ENCODE data around the gene LPAR6.

Gene LPAR6

DNA sequence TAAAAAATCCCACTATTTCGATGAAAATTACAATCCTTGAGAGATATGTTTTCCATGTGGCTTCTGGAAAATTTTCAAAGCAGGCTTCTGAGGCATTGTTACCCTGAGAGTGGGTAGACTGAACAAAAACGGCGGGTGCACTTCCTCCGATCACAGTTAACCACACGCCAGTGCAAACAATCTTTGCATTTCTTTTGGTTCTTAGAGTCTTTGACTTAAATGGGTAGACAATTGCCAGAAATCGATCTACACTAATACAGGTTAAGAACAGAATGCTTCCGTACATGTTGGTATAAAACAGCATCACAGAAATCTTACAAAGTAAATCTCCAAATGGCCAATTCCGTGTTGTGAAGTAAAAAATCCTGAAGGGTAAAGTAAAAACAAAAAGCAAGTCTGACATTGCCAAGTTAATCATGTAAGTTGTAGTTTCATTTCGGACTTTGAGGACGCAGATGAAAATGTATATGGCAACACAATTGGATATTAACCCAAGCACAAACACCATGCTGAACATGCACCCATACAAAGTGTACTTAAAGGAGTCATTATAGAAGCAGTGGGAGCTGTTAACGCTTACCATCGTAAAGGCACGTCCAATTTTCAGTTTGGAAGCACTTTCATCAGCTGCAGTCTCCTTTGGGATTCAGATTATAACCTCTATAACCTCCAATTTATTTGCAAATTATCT, 927 bp downstream of the LPAR6 start:
- peak; percentile 60 for DNase-seq

DNA sequence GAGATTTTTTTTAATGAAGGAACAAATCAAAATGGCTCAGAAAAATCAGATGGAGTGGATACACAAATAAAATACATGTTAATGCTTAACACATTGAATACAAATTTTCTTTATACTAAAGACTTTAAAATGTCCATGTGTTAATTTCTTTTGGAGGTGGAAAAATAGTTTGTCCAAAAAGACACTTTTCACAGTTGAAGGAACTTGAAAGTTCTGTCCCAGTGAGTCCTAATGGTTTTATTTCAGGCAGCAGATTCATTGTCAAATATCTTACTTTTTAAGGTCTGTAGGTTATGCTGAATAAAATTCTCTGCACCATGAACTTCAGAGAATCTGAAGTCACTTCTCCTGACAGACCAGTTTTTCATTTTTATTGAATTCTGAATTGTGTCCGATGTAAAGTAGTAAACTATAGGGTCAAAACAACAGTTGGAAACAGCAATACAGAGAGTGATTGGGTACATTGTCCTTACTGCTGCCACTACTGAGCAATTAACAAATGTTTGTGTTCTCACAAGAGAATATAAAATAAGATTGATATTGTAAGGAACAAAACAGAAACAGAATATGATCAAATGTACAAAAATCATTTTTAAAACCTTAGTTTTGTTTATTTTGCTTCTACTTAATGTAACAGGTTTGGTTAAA, 1.6 kb downstream of the LPAR6 start:
- DNase-seq: no peak

DNA sequence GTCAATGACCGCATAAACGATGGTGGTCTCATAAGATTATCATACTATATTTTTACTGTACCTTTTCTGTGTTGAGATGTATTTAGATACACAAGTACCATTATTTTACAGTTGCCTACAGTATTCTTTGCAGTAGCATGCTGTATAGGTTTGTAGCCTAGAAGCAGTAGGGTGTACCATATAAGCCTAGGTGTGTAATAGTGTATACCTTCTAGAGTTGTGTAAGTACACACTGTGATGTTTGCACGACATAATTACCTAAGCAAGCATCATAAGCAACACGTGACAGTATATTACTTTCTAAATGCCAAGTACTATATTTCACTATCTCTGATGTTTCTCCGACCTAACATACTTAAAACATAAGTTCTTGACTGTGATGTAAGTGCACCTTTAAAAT, 2.7 kb downstream of the LPAR6 start:
- peak; percentile 58 for DNase-seq

DNA sequence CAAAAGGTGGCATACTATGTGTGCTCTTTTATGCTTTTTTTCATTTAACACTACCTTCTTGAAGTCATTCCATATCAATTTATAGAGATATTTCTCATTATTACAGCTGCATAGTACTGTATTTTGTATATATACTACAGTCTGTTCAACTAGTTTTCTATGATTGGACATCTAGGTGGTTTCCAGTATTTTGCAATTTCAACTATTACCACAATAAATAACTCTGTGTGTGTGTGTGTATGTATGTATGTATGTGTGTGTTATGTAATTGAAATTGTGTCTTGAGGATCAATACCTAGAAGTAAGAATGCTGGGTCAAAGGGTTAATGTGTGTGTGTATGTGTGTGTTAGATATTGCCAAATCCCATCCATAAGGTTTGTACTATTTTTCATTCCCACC, 7.0 kb downstream of the LPAR6 start:
- DNase-seq: peak; percentile 53

DNA sequence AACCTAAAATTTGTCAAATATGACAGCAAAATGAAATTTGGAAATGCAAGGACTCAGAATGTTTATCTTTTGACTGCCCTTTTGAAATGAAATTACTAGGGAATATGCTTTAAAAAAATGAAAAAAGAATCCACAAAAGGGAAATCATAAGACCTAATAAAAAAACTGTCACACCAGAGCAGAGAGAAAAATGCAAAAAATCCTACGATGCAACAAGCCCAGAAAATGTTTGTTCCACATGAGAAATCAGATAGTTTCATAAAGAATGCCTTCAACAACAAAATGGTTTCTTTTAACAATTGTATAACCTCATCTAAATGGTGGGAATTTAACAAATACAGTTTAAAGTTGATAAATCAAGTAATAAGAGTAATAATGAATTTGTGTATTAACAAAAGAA, 8.0 kb downstream of the LPAR6 start:
- DNase-seq: no peak

DNA sequence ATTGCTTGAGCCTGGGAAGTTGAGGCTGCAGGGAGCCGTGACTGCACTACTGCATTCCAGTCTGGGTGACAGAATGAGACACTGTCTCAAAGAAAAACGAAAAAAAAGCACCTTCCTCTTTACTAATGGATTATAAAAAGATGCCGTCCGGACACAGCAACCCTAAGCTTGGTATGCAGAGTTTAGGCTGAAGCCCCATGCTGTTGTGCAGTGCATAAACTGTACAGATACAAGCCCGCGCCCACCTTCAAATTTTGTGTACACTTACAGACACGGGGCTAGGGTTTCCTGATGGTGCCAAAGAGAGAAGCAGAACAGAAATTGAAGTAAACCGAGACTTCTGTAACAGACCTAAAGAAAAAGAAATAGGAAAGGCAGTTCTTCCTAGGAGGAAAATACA, 9.0 kb downstream of the LPAR6 start:
- no peak for DNase-seq

DNA sequence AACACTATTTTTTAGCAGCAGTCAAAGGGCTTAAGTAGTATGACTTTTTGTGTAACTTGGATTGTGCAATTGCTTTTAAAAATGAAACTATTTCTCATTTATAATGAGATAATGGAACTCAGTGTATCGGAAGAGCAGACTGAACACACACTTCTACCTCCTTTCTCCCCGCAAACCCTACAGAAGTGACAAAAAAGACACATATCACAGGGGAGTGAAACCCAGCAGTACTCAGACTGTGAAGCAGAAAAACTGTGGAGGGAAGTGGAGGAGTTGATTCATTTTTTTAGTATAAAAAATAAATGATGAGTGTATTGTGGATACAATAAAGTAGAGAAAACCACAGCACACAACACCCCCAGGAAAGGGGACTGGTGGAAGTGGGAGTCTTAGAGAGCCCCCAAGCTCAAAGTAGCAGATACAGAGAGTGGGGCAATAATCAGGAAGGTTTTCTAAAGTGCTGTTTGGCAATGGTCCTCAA, 9.7 kb downstream of the LPAR6 start:
- peak; percentile 66 for DNase-seq

DNA sequence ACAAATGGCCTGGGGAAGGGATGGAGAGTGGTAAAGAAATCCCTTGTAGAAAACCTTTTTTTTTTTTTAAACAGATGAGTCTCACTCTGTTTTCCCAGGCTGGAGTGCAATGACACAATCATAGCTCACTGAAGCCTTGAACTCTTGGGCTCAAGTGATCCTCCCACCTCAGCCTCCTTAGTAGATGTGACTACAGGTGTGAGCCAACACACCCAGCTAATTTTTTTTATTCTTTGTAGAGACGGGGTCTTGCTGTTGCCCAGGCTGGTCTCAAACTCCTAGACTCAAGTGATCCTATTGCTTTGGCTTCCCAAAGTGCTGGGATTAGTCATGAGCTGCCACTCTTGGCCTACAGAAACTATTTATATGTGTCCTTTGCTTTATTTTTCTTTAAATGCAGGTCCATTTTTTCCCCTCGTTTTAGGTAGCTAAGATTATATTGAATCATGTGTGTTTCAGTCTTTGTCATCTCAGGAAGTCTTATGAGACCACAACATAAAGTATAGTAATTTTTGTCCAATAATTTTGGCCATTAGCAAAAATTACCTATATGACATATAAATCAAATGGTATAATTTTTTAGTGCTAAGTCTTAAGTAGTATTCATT, 10.5 kb downstream of the LPAR6 start:
- DNase-seq: no peak

DNA sequence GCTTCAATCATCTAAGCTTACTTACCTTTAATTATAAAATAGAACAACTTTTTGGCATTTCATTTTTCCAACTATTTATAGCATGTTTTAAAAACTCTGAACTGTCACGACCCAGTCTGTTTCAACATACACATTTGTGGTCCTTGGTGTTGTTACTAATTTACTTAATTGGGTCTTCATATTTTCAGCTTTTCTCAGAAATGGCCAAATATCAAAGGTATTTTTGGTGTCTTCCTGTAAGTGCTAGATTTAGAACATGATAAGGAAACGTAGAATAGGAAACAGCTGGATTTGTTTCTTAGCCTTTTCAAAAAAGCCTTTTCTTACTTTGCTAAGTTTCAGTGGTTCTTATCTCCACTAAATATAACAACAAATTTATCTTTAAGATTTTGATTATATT, 11.4 kb downstream of the LPAR6 start:
- peak; percentile 71 for DNase-seq

DNA sequence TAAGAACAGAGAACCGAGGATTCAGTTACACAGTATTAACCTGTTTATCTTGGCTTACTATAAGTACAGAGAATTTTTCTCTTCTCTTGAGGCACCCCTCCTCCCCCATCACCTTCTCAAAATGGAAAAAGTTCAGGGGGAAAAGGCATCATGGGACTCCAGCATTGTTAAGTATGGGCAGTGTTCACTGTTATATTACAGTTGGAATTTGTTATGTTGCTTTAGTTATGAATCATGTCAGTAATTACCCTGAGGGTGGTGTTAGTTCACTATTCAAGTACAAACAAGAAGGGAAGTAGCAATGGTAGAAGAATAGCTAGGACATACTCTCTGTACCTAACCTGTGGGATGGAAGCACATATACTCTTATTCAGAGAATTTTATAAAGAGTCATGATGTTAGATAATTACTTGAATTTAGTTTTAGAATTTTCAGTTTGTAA, 12.0 kb downstream of the LPAR6 start:
- DNase-seq: peak; percentile 56

DNA sequence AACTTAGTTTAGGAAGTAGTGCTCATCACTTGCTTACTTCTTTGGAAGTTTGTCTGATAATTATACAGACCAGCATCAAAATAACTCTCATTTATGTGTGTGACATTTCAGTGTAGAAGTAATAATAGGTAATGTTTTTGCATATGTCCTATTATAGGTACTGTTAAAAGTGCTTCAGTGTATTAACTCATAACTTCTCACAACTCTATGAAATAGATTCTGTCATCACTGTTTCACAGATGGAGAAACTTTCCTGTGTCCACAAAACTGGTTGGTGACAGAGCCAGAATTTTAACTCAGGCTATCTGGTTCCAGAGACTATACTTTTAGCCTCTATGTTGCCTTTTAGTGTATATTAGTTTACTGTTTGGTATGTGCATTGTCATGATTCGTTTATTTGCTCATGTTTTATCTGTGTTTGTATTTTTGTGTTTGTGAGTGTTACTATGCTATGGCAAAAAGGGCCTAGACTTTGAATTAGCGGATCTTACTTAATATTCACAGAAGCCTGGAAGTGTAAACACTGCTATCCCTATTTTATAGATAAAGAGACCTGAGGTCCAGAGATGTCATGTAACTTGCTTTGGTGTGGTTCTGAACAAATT, 12.7 kb downstream of the LPAR6 start:
- DNase-seq: no peak

DNA sequence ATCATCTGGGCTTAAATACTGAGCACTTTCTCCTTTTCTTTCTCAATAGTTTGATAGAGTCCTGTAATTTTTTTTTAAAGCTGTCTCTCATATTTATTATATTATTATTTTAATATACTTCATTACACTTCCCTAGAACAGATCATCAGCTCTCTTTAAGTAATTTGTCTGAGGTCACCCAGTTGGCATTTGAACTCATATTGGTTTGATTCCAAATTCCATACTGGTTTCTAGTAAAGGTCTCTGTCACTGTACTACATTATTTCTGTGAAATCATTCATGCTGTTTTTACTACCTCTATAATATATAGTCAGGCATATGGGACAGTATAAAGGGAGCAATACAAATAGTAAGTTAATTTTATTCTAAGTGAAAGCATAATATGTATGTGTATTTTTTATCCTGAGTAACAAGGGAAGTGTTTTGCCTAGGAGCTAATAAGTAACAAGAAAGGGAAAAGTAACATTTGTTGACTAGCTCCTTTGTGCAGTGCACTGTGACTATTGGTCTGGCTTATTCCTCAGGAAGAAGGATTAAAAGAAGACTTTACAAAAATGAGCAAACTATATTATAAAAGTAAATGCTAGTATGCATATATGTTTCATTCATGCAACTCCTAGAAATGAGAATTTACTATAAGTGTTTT, 14.3 kb downstream of the LPAR6 start:
- DNase-seq: no peak

DNA sequence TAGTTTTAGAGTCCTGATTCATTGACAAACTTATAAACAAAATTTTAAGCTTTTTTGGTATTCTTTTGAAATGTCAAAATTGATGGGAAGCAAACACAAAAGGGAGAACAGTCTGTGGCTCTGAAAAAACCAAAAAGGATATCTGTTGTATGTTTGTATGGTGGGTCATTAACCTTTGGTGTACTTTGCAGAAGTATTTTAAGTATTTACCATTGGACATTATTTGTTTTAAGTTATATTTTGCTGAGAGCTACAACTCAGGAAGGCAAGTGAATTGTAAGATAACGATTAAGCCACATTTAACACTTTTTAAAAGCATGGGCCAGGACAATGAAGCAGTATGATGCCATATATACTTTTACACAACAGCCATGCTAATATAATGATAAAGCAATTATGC, 15.2 kb downstream of the LPAR6 start:
- DNase-seq: no peak

DNA sequence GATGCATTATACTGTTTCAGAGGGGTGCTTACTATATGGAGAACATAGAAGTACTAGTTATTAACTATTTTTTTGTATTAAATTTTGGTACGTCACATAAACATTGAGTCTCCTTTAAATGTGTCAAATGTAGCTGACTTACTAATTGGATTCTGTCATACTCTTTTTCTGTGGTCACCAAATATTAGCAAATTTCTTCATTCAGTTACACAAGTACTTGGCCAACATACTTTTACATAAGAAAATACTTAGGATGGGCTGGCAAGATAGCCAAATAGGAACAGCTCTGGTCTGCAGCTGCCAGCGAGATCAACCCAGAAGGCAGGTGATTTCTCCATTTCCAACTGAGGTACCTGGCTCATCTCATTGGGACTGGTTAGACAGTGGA, 19.2 kb downstream of the LPAR6 start:
- DNase-seq: no peak

DNA sequence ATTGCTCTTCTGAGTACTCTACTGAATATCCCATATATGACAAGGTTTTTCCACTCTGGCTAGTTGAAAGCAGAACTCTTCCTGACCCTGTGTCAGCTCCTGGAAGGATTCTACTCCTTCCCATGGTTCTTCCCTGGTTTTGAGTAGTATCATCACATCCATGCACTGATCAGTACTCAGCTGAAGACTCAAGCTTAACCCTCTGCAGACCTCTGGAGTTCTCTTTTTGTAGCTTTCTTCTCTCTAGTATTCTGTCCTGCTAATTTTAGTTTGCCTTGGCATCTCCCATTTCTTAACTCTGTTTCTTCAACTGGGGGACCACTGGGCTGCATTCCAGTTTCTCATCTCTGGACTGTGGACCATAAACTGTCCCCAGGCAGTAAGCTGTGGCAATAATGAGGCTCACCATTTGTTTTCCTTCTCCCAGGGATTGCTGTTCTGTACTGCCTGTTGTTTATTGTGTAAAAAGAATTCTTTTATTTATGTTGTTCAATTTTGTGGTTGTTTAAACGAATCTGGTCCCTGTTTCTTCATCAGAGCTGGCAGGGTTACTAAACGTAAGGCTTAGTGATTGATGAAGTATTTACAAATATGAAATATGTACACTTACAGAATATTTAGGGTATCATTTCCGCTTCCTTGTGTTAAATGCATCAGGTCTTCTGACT, 19.7 kb downstream of the LPAR6 start:
- no peak for DNase-seq

DNA sequence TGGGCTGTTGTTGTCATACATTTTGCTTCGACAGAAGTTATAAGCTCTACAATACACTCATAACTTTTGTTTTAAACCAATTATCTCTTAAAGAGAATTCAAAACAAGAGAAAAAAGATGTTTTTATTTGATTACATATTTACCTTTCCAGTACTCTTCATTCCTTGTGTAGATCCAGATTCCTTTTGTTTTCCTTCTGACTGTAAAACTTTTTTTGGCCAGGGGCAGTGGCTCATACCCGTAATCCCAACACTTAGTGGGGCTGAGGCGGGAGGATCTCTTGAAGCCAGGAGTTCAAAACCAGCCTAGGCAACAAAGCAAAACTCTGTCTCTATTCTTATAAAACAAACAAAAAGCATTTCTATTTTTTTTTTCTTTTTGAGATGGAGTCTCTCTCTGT, 21.7 kb downstream of the LPAR6 start:
- DNase-seq: no peak

DNA sequence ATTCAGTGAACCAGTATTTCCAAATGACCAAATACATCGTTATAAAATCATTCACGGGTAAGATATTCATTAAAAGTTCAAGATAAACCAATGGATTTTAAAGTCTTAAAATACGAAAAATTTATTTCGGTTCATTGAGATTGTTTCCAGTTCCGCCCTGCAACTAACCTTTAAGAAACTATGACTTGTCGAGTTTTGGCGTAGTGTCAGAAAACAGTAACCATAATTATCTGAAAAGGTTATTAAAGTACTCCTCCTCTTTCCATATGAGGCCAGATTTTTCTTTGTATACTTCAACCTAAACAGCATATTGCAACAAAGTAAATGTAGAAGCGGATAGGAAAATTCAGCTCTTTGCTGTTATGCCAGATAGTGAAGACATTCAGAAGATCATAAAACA, 26.1 kb downstream of the LPAR6 start:
- no peak for DNase-seq

DNA sequence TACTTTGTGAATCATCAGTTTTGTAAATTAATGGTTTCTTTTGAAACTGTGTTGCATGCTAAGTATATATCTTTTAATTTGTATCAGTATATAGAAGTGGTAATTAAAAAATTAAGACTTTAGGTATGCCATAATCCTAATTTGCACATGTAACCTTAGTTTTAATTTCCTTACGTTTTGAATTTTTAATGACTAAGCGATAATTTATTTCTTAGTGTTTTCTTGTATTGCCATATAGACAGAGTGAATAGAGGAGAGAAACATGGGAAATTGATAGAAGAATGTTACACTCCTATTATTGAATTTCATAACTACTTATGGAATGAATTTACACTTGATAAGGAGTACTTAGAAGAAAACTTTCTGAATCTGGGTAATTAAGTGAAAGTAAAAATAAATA, 29.5 kb downstream of the LPAR6 start:
- no peak for DNase-seq

DNA sequence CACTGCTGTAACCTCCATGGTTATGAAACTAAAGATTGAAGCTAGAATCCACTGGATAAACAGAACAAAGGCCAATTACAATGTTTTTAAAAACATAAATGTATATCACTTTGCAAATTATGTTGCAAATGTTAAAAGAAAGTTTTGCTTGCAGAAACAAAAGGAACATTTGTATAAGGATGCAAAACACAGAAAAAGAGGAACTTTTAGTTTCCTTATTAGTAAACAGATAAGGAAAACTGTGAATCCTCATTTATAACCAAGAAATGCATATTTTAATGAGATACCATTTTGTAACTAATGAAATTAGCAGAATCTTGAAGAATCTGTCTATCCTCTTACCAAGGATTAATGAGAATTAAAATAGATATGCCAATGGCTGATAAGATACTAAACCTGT, 32.3 kb downstream of the LPAR6 start:
- DNase-seq: no peak

DNA sequence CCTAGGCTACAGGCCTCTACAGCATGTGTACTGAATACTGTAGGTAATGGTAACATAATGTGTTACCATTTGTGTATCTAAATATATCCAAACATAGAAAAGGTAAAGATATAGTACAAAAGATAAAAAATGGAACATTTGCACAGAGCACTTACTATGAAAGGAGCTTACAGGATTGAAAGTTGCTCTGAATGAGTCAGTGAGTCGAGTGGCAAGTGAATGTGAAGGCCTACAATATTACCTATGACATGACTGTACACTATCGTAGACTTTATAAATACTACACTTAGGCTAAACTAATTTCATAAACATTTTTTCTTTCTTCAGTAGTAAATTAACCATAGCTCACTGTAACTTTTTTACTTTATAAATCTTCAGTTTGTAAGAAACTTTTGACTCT, 35.1 kb downstream of the LPAR6 start:
- no peak for DNase-seq

DNA sequence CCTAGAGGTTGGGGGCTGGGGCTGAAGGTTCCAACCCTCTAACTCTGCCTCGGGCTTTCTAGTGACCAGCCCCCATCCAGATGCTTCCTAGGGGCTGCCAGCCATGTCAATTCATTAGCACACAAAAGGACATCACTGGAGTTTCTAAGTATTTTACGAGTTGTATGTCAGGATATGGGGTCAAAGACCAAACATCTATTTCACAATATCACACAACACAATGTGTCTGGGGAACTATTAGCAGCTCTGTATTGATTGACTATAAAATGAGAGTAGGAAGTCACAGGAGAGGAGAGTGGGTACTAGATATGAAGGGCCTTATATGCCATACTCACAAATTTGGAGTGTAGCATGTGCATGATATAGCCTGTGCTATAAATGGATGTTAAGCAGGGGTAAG, 42.1 kb downstream of the LPAR6 start:
- no peak for DNase-seq

DNA sequence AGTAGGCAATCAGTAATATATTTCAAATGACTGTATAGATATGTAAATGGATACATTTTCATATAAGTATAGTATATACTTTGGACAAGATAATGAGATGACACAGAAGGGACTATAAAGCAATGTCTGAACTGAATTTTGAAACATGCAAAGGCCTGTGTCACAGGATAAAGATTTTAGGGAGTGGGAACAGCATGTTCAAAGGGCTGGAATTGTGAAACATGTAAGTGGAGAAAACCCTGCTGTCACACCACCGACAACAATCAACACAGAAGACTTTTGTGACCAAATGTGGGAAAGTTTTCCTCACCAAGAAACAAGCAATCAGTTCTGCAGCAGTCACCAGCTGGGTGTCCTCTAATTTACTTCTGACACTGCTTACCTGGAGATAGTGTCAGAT, 42.9 kb downstream of the LPAR6 start:
- DNase-seq: no peak
